GM19467 (cell line): ENCODE measurements around the gene SLC35E3.
"Not testable (repeated sequence)": the region's sequence is repeated elsewhere in the genome, so short reads cannot be mapped to it uniquely, and the experiment has no call there.

Experiments used
- ATAC-seq: cut with Tn5 transposase; IDR thresholded peaks from one replicate; pipeline ENCODE4 v1.9.1; 2021; ENCODE audit warnings: mild to moderate bottlenecking, moderate library complexity; ENCODE audit not compliant: unreplicated experiment

The SLC35E3 gene

GRCh38 chr12:68811573-68811972 is 65.6 kb downstream of the SLC35E3 start:
- not testable (repeated sequence) for ATAC-seq

- ATAC-seq, result no peak
Measured at GRCh38 chr12:68812553-68813241, 66.7 kb downstream of the SLC35E3 start.

GRCh38 chr12:68813242-68813593 is 67.2 kb downstream of the SLC35E3 start:
- ATAC-seq, result no peak

GRCh38 chr12:68814490-68815231 is 68.7 kb downstream of the SLC35E3 start:
- ATAC-seq, result no peak

GRCh38 chr12:68815232-68815927 is 69.4 kb downstream of the SLC35E3 start:
- ATAC-seq, result no peak

GRCh38 chr12:68815928-68816800 is 70.2 kb downstream of the SLC35E3 start:
- ATAC-seq, result no peak

- not testable (repeated sequence) for ATAC-seq
Measured at GRCh38 chr12:68819481-68819880, 73.5 kb downstream of the SLC35E3 start.

- ATAC-seq, result no peak
Measured at GRCh38 chr12:68821357-68822188, 75.6 kb downstream of the SLC35E3 start.

GRCh38 chr12:68823696-68824095 is 77.7 kb downstream of the SLC35E3 start:
- no peak for ATAC-seq

GRCh38 chr12:68824131-68824530 is 78.2 kb downstream of the SLC35E3 start:
- ATAC-seq, result no peak

- ATAC-seq, result no peak
Measured at GRCh38 chr12:68824597-68825250, 78.7 kb downstream of the SLC35E3 start.

- ATAC-seq, result no peak
Measured at GRCh38 chr12:68825569-68826217, 79.7 kb downstream of the SLC35E3 start.

GRCh38 chr12:68827895-68828671 is 82.1 kb downstream of the SLC35E3 start:
- ATAC-seq, result no peak

- ATAC-seq, result no peak
Measured at GRCh38 chr12:68828672-68829068, 82.7 kb downstream of the SLC35E3 start.
